Measurements from ENCODE around the gene MRPS18B.

DNA sequence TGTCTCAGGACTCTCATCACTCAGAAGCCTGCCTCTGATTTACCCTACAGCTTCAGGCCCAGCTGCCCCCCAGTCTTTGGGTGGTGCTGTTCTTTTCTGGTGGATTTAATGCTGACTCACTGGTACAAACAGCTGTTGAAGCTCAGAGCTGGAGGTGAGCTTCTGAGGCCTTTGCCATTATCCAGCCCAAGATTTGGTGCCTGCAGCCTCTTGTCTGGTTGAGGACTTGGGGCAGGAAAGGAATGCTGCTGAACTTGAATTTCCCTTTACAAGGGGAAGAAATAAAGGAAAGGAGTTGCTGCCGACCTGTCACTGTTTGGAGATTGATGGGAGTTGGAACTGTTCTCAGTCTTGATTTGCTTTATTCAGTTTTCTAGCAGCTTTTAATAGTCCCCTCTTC is 26.6 kb upstream of the MRPS18B start:
- TF ChIP-seq CTCF (IDR thresholded peaks at IDR 0.05) (no peak), EP300 (IDR thresholded peaks at IDR 0.05) (no peak), POLR2A (IDR thresholded peaks at IDR 0.05) (no peak), POLR2AphosphoS5 (IDR thresholded peaks at IDR 0.05) (no peak)

Data from gastroesophageal sphincter (tissue), 3 donors.